CD4-positive, alpha-beta T cell treated with Interleukin-4 for 4 hours (primary cell): ENCODE data around the gene ASXL2.
"Not testable (repeated sequence)": the region's sequence is repeated elsewhere in the genome, so short reads cannot be mapped to it uniquely, and the experiment has no call there.

Source experiments
- DNase-seq: peaks from one replicate; pipeline ENCODE4 v3.0.0-alpha.2; 2020

Gene ASXL2

GRCh38 chr2:25887624-25888242, 9.4 kb upstream of the ASXL2 start:
- no peak for DNase-seq

GRCh38 chr2:25885933-25886332, 7.6 kb upstream of the ASXL2 start:
- no peak for DNase-seq

GRCh38 chr2:25881764-25882163, 3.5 kb upstream of the ASXL2 start:
- DNase-seq = no peak

- no peak for DNase-seq
These were observed 945 bp upstream of the ASXL2 start for GRCh38 chr2:25879133-25879730.

DNA sequence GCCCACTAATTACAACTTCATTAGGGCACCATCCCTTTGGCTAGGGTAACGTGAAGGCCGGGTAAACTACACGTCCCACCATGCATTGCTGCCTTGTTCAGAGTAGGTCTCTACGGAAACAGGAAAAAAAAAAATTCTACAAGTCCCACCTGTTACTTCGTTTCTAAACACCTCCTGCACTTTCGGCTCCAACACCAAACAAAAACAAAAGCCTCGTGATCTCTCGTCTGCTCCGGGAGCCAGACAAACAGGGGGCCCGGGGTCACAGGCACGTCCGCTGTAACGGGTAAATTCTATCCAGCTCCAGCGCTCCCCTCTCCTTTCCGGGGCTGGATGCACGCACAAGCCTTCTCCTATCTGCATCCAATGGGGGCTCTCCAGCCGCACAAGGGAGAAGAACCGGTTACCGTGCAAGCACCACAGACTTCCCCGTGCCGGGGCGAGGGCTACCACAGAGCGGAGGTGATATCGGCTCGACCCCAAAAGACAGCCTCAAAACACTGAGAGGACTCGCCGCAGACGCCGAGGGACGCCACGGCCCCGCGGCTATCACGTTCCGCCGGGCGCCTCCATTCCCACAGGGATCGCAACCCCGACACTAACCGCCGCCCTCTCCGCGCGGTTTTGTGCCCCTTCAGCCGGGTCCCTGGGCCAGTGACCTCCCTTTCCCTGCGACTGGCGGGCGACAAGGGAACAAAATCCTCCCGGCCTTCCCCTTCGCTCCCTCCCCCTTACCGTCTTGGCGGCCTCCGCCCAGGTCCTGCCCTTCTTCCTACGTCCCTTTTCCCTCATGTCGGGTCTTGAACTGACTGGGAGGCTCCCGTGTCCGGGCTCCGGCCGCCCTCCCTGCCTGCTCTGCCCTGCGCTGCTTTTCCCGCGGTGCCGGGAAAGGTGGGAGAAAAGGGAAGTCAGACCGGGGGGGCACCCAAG, 591 bp downstream of the ASXL2 start:
- peak; percentile 63 for DNase-seq

- DNase-seq = no peak
These were observed 6.2 kb downstream of the ASXL2 start for GRCh38 chr2:25872134-25872533.

GRCh38 chr2:25867396-25868003, 10.8 kb downstream of the ASXL2 start:
- no peak for DNase-seq

DNA sequence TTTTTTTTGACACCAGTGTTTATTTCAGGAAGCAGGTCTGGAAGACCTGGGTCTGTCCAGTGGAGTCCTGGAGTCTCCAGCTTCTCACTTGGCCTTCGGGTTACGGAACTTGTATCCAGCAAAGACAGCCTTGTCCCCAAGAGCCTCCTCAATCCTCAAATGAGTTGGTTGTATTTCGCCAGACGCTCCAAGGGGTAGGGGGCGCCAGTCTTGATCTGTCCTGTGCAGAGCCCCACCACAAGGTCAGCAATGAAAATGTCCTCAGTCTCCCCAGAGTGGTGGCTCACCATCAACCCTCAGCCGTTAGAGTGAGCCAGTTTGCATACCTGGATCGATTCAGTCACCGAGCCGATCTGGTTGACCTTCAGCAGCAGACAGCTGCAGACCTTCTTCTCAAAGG, 21.9 kb downstream of the ASXL2 start:
- no peak for DNase-seq

DNA sequence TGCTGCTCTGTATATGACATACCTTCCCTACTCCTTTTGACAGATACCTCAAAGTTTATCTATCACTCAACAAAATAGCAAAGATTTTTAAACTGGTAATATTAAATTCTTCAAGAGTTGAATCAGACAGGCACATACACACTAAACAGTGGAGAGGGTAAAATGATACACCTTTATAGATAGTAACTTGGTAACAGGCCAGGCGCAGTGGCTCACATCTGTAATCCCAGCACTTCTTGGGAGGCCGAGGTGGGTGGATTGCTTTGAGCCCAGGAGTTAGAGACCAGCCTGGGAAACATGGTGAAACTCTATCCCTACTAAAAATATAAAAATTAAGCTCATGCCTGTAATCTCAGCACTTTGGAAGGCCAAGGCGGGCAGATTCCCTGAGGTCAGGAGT, 23.2 kb downstream of the ASXL2 start:
- no peak for DNase-seq

DNA sequence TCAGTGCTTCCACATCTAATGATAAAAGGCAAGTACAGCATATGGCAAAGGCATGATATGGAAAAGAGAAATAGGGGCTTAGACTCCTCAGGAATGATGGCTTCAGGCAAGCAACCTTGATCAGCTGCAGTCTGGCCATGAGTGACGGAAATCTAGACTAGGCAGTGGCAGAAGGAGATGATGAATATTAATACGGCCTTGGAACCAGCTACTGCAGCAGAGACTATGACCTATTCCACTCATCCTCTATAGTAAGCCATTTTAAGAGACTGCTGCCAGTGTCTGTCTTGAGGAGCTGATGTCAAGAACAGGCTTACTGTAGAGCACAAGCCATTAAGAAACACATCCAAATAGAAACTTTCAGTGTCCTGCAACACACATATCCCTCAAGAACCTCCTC, 23.7 kb downstream of the ASXL2 start:
- no peak for DNase-seq

- DNase-seq = no peak
These were observed 25.1 kb downstream of the ASXL2 start for GRCh38 chr2:25853038-25853638.

GRCh38 chr2:25851740-25852503, 26.4 kb downstream of the ASXL2 start:
- peak; percentile 81 for DNase-seq

- DNase-seq = not testable (repeated sequence)
These were observed 27.9 kb downstream of the ASXL2 start for GRCh38 chr2:25850400-25850799.

DNA sequence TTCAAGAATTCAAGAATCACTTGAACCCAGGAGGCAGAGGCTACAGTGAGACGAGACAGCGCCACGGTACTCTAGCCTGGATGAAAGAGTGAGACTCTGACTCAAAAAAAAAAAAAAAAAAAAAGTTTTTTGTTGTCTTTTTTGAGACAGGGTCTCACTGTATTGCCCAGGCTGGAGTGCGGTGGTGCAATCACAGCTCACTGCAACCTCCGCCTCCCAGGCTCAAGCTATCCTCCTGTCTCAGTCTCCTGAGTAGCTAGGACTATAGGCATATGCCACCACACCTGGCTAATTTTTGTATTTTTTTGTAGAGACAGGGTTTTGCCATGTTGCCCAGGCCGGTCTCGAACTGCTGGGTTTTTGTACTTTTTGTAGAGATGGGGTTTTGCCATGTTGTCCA, 28.9 kb downstream of the ASXL2 start:
- DNase-seq = not testable (repeated sequence)

DNA sequence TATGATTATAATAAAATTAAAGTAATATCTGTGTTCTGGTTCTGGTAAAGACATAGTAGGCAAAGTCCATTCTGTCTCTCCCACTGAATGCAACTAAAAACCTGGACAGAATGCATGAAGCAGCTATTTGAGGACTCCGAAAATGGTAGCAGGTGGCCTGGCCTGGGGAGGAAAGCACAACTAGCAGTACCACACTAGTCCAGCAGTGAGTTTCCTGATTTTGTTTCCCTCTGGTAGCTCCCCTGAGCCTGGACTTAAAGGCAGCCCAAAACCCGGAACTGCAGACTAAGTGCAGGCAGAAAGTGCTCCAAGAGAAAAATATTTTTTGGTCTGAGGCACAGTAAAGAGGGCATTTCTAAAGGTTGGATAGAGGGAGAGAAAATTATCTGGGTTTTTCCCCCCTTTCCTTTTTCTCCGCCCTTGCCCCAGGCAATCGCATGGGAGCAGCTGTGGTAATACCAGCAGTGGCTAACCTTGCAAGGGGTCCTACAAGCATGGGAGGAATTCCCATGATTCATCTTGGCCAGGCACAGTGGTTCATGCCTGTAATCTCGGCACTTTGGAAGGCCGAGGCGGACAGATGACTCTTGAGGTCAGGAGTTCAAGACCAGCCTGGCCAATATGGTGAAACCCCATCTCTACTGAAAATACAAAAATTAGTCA, 32.3 kb downstream of the ASXL2 start:
- DNase-seq = no peak

GRCh38 chr2:25844089-25844488, 34.2 kb downstream of the ASXL2 start:
- no peak for DNase-seq

DNA sequence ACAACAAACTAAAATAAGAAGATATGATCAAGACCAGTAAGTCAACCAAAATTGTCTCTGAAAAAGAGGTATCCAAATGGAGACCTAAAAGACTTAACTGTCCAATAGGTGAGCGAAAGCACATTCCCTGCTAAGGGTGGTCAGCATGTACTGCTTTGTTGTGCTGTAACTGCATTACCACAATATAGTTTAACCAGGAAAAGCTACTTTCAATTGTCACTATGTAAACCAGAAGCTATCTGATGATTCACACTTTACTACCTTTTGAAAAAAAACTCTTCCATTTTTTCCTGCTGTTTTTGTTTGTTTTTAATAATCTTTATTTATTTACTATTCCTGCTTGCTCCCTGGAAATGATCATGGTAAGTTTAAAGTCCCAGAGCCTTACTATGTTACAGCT, 36.1 kb downstream of the ASXL2 start:
- no peak for DNase-seq

GRCh38 chr2:25838152-25838756, 40.0 kb downstream of the ASXL2 start:
- DNase-seq = no peak

- DNase-seq = no peak
These were observed 42.4 kb downstream of the ASXL2 start for GRCh38 chr2:25835906-25836305.

GRCh38 chr2:25833566-25833965, 44.7 kb downstream of the ASXL2 start:
- no peak for DNase-seq

- no peak for DNase-seq
These were observed 45.4 kb downstream of the ASXL2 start for GRCh38 chr2:25832897-25833296.
